Esophagus muscularis mucosa (tissue), 4 donors: ENCODE measurements around the gene CLEC9A. TPM values are rescaled to one million over a fixed set of nuclear protein-coding genes. Genes with fewer than 3 reads are reported as not detected.
A peak's percentile ranks its signal among the peaks of the same experiment; 100 is the strongest.
"Not testable (repeated sequence)": the region's sequence is repeated elsewhere in the genome, so short reads cannot be mapped to it uniquely, and the experiment has no call there.

Experiments used
- DNase-seq: peaks from one replicate; pipeline ENCODE4 v3.0.0-alpha.2; 2017; ENCODE audit errors: extremely low spot score
- H3K27ac ChIP-seq, 4 donors: fragments of 200-600 bp; sonication (generic); replicated peaks in 1 of 4; 1 replicate in 3 of 4; 2 replicates in 1 of 4; pipeline ENCODE4 v1.5.1; 2016 to 2019; ENCODE audit warnings: mild to moderate bottlenecking in 1 of 4
- H3K27me3 ChIP-seq, 4 donors: fragments of 200-600 bp; sonication (generic); one replicate each; pipeline versions ENCODE4 v1.5.1 to v1.6.0; 2016 to 2019
- H3K36me3 ChIP-seq, 4 donors: fragments of 200-600 bp; sonication (generic); one replicate each; pipeline ENCODE4 v1.5.1; 2016 to 2019
- H3K4me1 ChIP-seq, 4 donors: fragments of 200-600 bp; sonication (generic); one replicate each; pipeline ENCODE4 v1.5.1; 2016 to 2019
- H3K4me3 ChIP-seq, 4 donors: fragments of 200-600 bp; sonication (generic); 1 replicate in 2 of 4; 2 replicates in 2 of 4; pipeline ENCODE4 v1.5.1; 2016 to 2019; ENCODE audit warnings: mild to moderate bottlenecking in 4 of 4, moderate library complexity in 1 of 4
- H3K9me3 ChIP-seq, 4 donors: fragments of 200-600 bp; sonication (generic); 1 replicate in 3 of 4; 2 replicates in 1 of 4; pipeline ENCODE4 v1.5.1; 2016 to 2019
- EP300 ChIP-seq: sonication (generic); formaldehyde crosslinking; IDR thresholded peaks from one replicate; pipeline ENCODE4 v1.6.1; 2017; ENCODE audit warnings: antibody characterized with exemption
- POLR2A ChIP-seq: fragments of 450-650 bp; IDR thresholded peaks from one replicate; pipeline ENCODE4 v1.6.1; 2017; ENCODE audit warnings: antibody characterized with exemption, moderate library complexity, mild to moderate bottlenecking, low read depth
- POLR2AphosphoS5 ChIP-seq, 2 donors: sonication (generic); formaldehyde crosslinking; IDR thresholded peaks; one replicate each; pipeline ENCODE4 v1.6.1; 2017; ENCODE audit warnings: antibody characterized with exemption in 2 of 2
- WGBS: methylation state at CpG from one replicate; pipeline ENCODE4 v1.1.5; 2018; 5-methylcytosine and 5-hydroxymethylcytosine counted together
- intact Hi-C: fragments of 100-400 bp; cut with DNase I; formaldehyde crosslinking; loops from one replicate; pipeline ENCODE4 v1.15.1; 2023
- total RNA-seq, 4 donors: library from RNA; depleted of rRNA; stranded (reverse); fragments of >200 nt; gene quantifications; one replicate each; pipeline versions ENCODE4 v1.1.0 to v1.2.1, GENCODE V29; 2016
- TF ChIP-seq, protein P1 (sequence below), 3 experiments: fragments of 200-600 bp in 2 of 3; fragments of 450-650 bp in 1 of 3; sonication (generic) in 2 of 3; IDR thresholded peaks; one replicate each; pipeline ENCODE4 v1.5.1; 2017 to 2019; ENCODE audit warnings: antibody characterized with exemption in 3 of 3, mild to moderate bottlenecking in 2 of 3, moderate library complexity in 1 of 3

Gene CLEC9A
- total RNA-seq, 4 donors from 2014 or later: 0.17 TPM; not detected in 3

DNA sequence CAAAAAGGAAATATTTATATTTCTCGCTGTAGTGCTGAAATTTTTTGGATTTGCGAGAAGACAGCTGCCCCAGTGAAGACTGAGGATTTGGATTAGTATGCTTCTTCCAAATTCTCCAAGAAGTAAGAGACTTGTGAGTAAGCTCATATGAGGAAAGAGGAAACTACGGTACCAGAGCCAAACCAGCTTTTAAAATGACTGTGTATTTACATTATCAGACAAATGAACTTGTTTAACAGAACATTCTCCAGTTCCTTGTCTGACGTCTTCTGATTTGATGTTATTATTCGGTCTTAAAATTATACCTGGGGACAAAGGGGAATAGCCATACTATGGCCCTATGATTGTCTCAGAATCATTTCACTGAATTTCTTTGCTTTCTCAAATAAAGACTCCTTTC is 12.1 kb upstream of the CLEC9A start:
- TF ChIP-seq EP300: no peak
- no peak for TF ChIP-seq POLR2A
- TF ChIP-seq, protein P1, sequence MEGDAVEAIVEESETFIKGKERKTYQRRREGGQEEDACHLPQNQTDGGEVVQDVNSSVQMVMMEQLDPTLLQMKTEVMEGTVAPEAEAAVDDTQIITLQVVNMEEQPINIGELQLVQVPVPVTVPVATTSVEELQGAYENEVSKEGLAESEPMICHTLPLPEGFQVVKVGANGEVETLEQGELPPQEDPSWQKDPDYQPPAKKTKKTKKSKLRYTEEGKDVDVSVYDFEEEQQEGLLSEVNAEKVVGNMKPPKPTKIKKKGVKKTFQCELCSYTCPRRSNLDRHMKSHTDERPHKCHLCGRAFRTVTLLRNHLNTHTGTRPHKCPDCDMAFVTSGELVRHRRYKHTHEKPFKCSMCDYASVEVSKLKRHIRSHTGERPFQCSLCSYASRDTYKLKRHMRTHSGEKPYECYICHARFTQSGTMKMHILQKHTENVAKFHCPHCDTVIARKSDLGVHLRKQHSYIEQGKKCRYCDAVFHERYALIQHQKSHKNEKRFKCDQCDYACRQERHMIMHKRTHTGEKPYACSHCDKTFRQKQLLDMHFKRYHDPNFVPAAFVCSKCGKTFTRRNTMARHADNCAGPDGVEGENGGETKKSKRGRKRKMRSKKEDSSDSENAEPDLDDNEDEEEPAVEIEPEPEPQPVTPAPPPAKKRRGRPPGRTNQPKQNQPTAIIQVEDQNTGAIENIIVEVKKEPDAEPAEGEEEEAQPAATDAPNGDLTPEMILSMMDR (IDR thresholded peaks at IDR 0.05): no peak
- TF ChIP-seq POLR2AphosphoS5 (IDR thresholded peaks at IDR 0.05): no peak
- Histone ChIP-seq H3K4me3 (no peak overlapping the region), H3K36me3 (no peaks in the 10 kb centered on the region), H3K27me3 (no peaks in the 10 kb centered on the region), H3K9me3 (no peaks in the 10 kb centered on the region), H3K27ac (peak overlapping the region in 1 of 4 donors; percentile 3), H3K4me1 (peaks cover 0 to 18% (median 5%) of the 10 kb centered on the region in 4 donors)
- no peak for DNase-seq
- 32% methylated on average over 5 of the region's 5 CpGs for WGBS
- intact Hi-C loops: no loop called here

DNA sequence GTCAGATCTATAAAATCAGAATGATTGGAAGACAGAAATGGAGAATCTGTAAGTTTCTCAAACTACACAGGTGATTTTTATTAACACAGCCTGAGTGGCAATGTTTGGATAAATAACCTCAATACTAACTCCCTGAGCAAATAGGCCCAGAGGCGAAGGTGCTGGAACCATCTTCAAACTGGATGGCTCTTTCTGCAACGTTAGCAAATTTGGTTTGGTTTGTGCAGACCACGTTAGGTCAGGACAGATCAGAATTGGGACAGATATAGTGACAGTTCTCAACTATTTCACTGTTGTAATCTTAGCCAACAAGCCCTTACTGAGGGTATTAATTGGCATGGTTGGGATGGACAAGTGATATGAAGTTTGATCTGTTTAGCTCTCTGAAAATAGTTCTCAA is 9.1 kb upstream of the CLEC9A start:
- no peak overlapping the region for H3K4me3 ChIP-seq
- 88% methylated on average over 3 of the region's 3 CpGs for WGBS
- no peak overlapping the region for H3K27ac ChIP-seq
- no peaks in the 10 kb centered on the region for H3K36me3 ChIP-seq
- DNase-seq: no peak
- TF ChIP-seq POLR2A: no peak
- TF ChIP-seq EP300: no peak
- TF ChIP-seq, protein P1 (IDR thresholded peaks at IDR 0.05): no peak
- TF ChIP-seq POLR2AphosphoS5 (IDR thresholded peaks at IDR 0.05): no peak
- no peaks in the 10 kb centered on the region for H3K27me3 ChIP-seq
- H3K4me1 ChIP-seq: peaks cover 0 to 18% (median 5%) of the 10 kb centered on the region in 4 donors
- intact Hi-C loops: no loop called here
- no peaks in the 10 kb centered on the region for H3K9me3 ChIP-seq

DNA sequence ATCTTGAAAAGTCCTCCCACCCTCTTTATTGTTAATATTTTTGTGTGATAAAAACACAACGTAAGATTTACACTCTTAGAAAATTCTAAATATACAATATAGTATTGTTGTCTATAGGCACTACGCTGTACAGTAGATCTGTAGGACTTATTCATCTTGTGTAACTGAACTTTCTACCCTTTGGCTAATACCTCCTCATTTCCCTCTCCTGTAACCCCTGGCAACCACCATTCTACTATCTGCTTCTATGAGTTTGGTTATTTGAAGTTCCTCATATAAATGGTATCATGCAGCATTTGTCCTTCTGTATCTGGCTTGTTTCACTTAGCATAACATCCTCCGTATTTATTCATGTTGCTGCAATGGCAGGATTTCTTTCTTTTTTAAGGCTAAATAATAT is 5.2 kb upstream of the CLEC9A start:
- H3K27me3 ChIP-seq: no peaks in the 10 kb centered on the region
- intact Hi-C loops: no loop called here
- no peaks in the 10 kb centered on the region for H3K4me1 ChIP-seq
- H3K27ac ChIP-seq: no peak overlapping the region
- no peak overlapping the region for H3K4me3 ChIP-seq
- no peaks in the 10 kb centered on the region for H3K9me3 ChIP-seq
- H3K36me3 ChIP-seq: no peaks in the 10 kb centered on the region
- no peak for TF ChIP-seq POLR2A
- no peak for TF ChIP-seq POLR2AphosphoS5 (IDR thresholded peaks at IDR 0.05)
- TF ChIP-seq EP300: no peak
- TF ChIP-seq, protein P1 (IDR thresholded peaks at IDR 0.05): no peak
- no peak for DNase-seq
- 71% methylated on average over 3 of the region's 3 CpGs for WGBS

DNA sequence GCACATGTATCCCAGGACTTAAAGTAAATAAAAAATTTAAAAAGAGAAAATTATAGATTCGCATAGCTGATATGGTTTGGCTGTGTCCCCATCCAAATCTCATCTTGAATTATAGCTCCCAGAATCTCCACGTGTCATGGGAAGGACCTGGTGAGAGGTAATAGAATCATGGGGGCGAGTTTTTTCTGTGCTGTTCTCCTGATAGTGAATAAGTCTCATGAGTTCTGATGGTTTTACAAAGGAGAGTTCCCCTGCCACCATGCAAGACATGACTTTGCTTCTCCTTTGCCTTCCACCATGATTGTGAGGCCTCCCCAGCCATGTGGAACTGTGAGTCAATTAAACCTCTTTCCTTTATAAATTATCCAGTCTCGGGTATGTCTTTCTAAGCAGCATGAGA is 3.8 kb upstream of the CLEC9A start:
- DNase-seq, H3K9me3 ChIP-seq, H3K4me3 ChIP-seq, intact Hi-C loops, H3K27ac ChIP-seq, H3K27me3 ChIP-seq, H3K4me1 ChIP-seq, H3K36me3 ChIP-seq: not testable (repeated sequence)
- WGBS: 88% methylated on average over 4 of the region's 4 CpGs

DNA sequence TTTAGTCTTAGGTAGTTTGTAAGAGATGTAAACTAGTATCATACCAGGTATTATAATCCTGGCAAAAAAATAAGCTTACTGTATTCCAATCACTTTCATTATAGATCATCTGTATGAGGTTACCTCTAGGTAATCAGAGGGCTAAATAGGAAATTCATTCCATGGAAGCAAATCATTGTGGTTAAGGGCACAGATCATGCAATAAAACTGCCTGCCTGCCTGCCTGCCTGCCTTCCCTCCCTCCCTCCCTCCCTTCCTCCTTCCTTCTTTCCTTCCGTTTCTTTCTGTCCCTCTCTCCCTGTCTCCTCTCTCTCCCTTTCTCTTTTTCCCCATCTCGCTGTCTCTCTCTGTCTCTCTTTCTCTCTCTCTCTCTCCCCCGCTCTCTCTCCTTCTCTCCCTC is 3.2 kb upstream of the CLEC9A start:
- TF ChIP-seq EP300 (no peak), POLR2A (no peak), POLR2AphosphoS5 (IDR thresholded peaks at IDR 0.05) (no peak)
- TF ChIP-seq, protein P1 (IDR thresholded peaks at IDR 0.05): no peak
- no peaks in the 10 kb centered on the region for H3K27me3 ChIP-seq
- DNase-seq: no peak
- no peaks in the 10 kb centered on the region for H3K36me3 ChIP-seq
- H3K4me1 ChIP-seq: no peaks in the 10 kb centered on the region
- H3K27ac ChIP-seq: no peak overlapping the region
- WGBS: 71% methylated on average over 3 of the region's 3 CpGs
- no peaks in the 10 kb centered on the region for H3K9me3 ChIP-seq
- no peak overlapping the region for H3K4me3 ChIP-seq
- intact Hi-C loops: no loop called here
